Heart right ventricle (tissue), 16 donors: ENCODE data around the gene LMOD1. TPM values are rescaled to one million over a fixed set of nuclear protein-coding genes. Genes with fewer than 3 reads are reported as not detected.
A peak's percentile ranks its signal among the peaks of the same experiment; 100 is the strongest.
"Not testable (repeated sequence)": the region's sequence is repeated elsewhere in the genome, so short reads cannot be mapped to it uniquely, and the experiment has no call there.

Source experiments
- ATAC-seq, 8 donors: fragments of 200-7000 bp; cut with Tn5 transposase; one replicate each; pipeline ENCODE4 v1.9.1; 2020; ENCODE audit warnings: mild to moderate bottlenecking in 8 of 8, moderate library complexity in 8 of 8, moderate number of reproducible peaks in 1 of 8
- DNase-seq, 2 donors: peaks; one replicate each; pipeline ENCODE4 v3.0.0-alpha.2; 2020
- H3K27ac ChIP-seq, 10 donors: fragments of 200-600 bp; sonication (generic) in 2 of 10; one replicate each; pipeline versions ENCODE4 v1.5.0 to v1.8.0; 2020 to 2022; ENCODE audit warnings: mild to moderate bottlenecking in 3 of 10
- H3K27me3 ChIP-seq, 7 donors: fragments of 200-600 bp; one replicate each; pipeline ENCODE4 v1.8.0; 2021 to 2022; ENCODE audit warnings: mild to moderate bottlenecking in 2 of 7
- H3K36me3 ChIP-seq, 9 donors: fragments of 200-600 bp; sonication (generic) in 1 of 9; one replicate each; pipeline versions ENCODE4 v1.5.0 to v1.8.0; 2020 to 2022; ENCODE audit warnings: mild to moderate bottlenecking in 2 of 9
- H3K4me1 ChIP-seq, 9 donors: fragments of 200-600 bp; sonication (generic) in 1 of 9; one replicate each; pipeline versions ENCODE4 v1.5.0 to v1.8.0; 2020 to 2022; ENCODE audit warnings: mild to moderate bottlenecking in 4 of 9
- H3K4me3 ChIP-seq, 10 donors: fragments of 200-600 bp; sonication (generic) in 2 of 10; one replicate each; pipeline versions ENCODE4 v1.5.0 to v1.8.0; 2020 to 2022; ENCODE audit warnings: mild to moderate bottlenecking in 7 of 10, moderate library complexity in 2 of 10
- H3K9me3 ChIP-seq, 11 donors: fragments of 200-600 bp in 10 of 11; sonication (generic) in 2 of 11; one replicate each; pipeline versions ENCODE4 v1.5.0 to v1.8.0; 2013 to 2022; ENCODE audit warnings: mild to moderate bottlenecking in 2 of 11, control low read depth in 1 of 11, moderate library complexity in 1 of 11
- CTCF ChIP-seq, 9 donors: fragments of 200-600 bp; sonication (generic) in 2 of 9; IDR thresholded peaks; one replicate each; pipeline versions ENCODE4 v1.5.0 to v1.8.0; 2021 to 2022; ENCODE audit warnings: antibody characterized with exemption in 9 of 9, mild to moderate bottlenecking in 5 of 9, moderate library complexity in 1 of 9
- WGBS, 2 donors: extraction: QIAGEN DNeasy Blood & Tissue Kit; methylation state at CpG; one replicate each; pipeline ENCODE4 v1.1.7; 2013; ENCODE audit warnings: inconsistent platforms in 1 of 2; 5-methylcytosine and 5-hydroxymethylcytosine counted together
- intact Hi-C, 10 donors: fragments of 100-400 bp; cut with DNase I; formaldehyde crosslinking; loops; one replicate each; pipeline versions ENCODE4 v1.11.1 to v1.14.2; 2022
- polyA plus RNA-seq, 2 donors: library from polyadenylated mRNA; stranded (reverse); fragments of 200-250 nt; gene quantifications; one replicate each; pipeline ENCODE4 v1.2.3, GENCODE V29; 2013
- total RNA-seq, 10 donors: library from RNA; stranded (reverse); fragmentation: NEBNext Ultra II Directional in 3 of 10; extraction: Animal tissue kit (Norgen Biotek cat#: 25700) in 3 of 10; gene quantifications; one replicate each; pipeline versions ENCODE4 v1.2.1 to v1.2.4, GENCODE V29; 2021 to 2023
- donor health status: Arrhythmogenic right ventricular cardiomyopathy.
- donor health status: ischemic (EF 13 %, LVEDD 7.1; RV severe dilation, severe dysfunction).
- donor health status: healthy with polysubstance abuse.
- donor health status: DM: no; HTN: yes; CAD: no.
- donor health status: DM: no; HTN: no; CAD: no.
- donor health status: ischemic (EF 25% LVEDD 6.9; RV normal size, moderate dysfunction).
- donor health status: ischemic (EF 25% LVEDD 5.7; RV mildly dilated, moderate dysfunction).
- donor health status: healthy.
- donor health status: DM: yes; HTN: yes; CAD: no.
- donor health status: Ischemic cardiomyopathy.
- donor health status: ischemic (EF 35%, LVEDD 5.7; RV mildly dilated, moderate dysfunction).
- donor health status: nonischemic (EF 11% LVEDD 7.7; RV severe dilation, severe dysfunction).
- donor health status: DM: yes; HTN: yes; CAD: no.
- donor health status: PGD.
- donor health status: ischemic (EF 29% LVEDD 5.4; RV normal size, mild dysfunction).
- donor health status: nonischemic (EF 23%, LVEDD 6.1; RV moderate dilation, normal function).

LMOD1 gene
- total and polyA plus RNA-seq, 12 donors: 3.6 to 22.7 (median 9.8) TPM

GRCh38 chr1:201964261-201964660 lies 17.9 kb upstream of the LMOD1 start:
- H3K27ac ChIP-seq: no peak overlapping the region
- peaks cover 0 to 7% (median 0%) of the 10 kb centered on the region in 9 donors for H3K4me1 ChIP-seq
- no peak overlapping the region for H3K4me3 ChIP-seq
- DNase-seq: no peak
- H3K9me3 ChIP-seq: no peaks in the 10 kb centered on the region
- no peak for TF ChIP-seq CTCF (IDR thresholded peaks at IDR 0.05)
- 74 to 96% methylated on average over 1 of the region's 1 CpG for WGBS, 2 donors
- no peak for ATAC-seq
- peaks cover 2 to 99% (median 77%) of the 10 kb centered on the region in 9 donors for H3K36me3 ChIP-seq
- intact Hi-C loops: no loop called here
- H3K27me3 ChIP-seq: no peaks in the 10 kb centered on the region

GRCh38 chr1:201962382-201962781 lies 16.0 kb upstream of the LMOD1 start:
- H3K9me3 ChIP-seq, ATAC-seq, intact Hi-C loops, H3K4me1 ChIP-seq, H3K4me3 ChIP-seq, DNase-seq, H3K27me3 ChIP-seq, H3K27ac ChIP-seq: not testable (repeated sequence)
- WGBS, 2 donors: 95 to 96% methylated on average over 10 of the region's 10 CpGs
- H3K36me3 ChIP-seq: peaks cover 2 to 99% (median 73%) of the 10 kb centered on the region in 9 donors

GRCh38 chr1:201958348-201958747 lies 12.0 kb upstream of the LMOD1 start:
- no peaks in the 10 kb centered on the region for H3K9me3 ChIP-seq
- no peak for DNase-seq
- WGBS, 2 donors: 80 to 81% methylated on average over 5 of the region's 5 CpGs
- H3K27ac ChIP-seq: no peak overlapping the region
- H3K27me3 ChIP-seq: no peaks in the 10 kb centered on the region
- intact Hi-C loops: loop anchor here in 2 of 10 donors (5.0 kb wide), 2 partner anchors 61 to 81 kb away; no protein-coding TSS in a partner anchor
- H3K4me3 ChIP-seq: no peak overlapping the region
- H3K36me3 ChIP-seq: peaks cover 0 to 66% (median 44%) of the 10 kb centered on the region in 9 donors
- H3K4me1 ChIP-seq: peaks cover 3 to 23% (median 16%) of the 10 kb centered on the region in 9 donors
- TF ChIP-seq CTCF (IDR thresholded peaks at IDR 0.05): no peak
- ATAC-seq: no peak

- intact Hi-C loops: loop anchor here in 2 of 10 donors (5.0 kb wide), 2 partner anchors 58 to 78 kb away; no protein-coding TSS in a partner anchor
- H3K27ac ChIP-seq: peak overlapping the region in 9 of 10 donors; percentile 69 to 91 (median 85)
- H3K4me3 ChIP-seq: peak overlapping the region; percentile 66 to 94 (median 82)
- H3K4me1 ChIP-seq: peaks cover 3 to 24% (median 16%) of the 10 kb centered on the region in 9 donors
- H3K27me3 ChIP-seq: no peaks in the 10 kb centered on the region
- WGBS, 2 donors: 0% methylated on average over 17 of the region's 17 CpGs
- H3K36me3 ChIP-seq: peaks cover 0 to 40% (median 26%) of the 10 kb centered on the region in 9 donors
- no peaks in the 10 kb centered on the region for H3K9me3 ChIP-seq
- no peak for TF ChIP-seq CTCF (IDR thresholded peaks at IDR 0.05)
- DNase-seq: no peak
- ATAC-seq: peak in 3 of 8 donors; percentile 23 to 47 (median 24)
Measured at GRCh38 chr1:201955729-201956143, 9.4 kb upstream of the LMOD1 start.
